AG08396 (cell line): ENCODE data around the gene C1orf174.

Experiments
- DNase-seq: peaks from one replicate; pipeline ENCODE4 v3.0.0; 2012; ENCODE audit warnings: low spot score, mixed read lengths

The C1orf174 gene

DNA sequence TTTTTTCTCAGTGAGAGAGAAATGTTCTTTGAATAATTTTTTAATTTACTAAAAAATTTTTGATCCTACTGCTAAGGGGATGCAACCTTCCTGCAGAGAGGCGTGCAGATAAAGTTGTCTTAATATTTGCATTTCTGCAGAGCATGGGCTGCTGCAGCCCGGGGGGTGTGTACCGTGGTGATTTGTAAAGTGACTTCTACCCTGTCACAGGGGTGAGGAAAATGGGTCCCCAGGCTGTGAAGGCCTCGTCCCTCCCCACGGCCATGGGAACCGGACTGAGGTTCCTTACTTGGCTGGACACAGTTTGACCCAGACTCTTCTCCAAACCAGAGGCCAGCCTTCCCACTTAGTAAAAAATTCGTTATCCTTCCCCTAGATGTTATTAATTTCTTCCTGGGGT, 9.5 kb upstream of the C1orf174 start:
- DNase-seq = no peak

DNA sequence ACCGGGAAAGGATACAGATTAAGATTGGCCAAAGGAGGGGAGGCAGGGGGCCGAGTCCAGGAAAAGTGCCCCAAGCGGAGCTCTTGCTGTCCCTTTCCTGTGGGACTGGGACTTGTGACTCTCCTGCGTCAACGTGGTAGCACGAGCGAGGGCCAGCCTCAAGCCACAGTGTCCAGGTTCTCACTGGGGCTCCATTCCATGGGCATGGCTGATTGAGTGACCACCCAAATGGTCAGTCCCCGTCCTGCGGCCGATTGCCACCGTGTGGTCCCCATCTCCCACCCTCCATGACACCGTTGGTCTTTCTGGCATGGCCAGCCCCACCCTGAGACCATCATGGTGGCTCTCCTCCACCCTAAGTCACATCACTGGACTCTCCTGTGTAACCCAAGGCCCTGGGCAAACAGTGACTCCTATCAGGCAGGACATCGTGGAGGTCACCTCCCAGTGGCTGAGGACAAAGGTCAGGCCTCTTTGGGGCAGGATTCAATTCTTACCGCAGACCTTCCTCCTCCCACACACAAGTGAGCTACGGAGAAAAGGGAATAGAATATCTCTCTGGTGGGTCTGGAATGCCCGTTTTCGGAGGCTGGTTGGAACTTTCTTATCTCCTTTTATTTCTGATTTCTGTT, 8.9 kb upstream of the C1orf174 start:
- no peak for DNase-seq

DNA sequence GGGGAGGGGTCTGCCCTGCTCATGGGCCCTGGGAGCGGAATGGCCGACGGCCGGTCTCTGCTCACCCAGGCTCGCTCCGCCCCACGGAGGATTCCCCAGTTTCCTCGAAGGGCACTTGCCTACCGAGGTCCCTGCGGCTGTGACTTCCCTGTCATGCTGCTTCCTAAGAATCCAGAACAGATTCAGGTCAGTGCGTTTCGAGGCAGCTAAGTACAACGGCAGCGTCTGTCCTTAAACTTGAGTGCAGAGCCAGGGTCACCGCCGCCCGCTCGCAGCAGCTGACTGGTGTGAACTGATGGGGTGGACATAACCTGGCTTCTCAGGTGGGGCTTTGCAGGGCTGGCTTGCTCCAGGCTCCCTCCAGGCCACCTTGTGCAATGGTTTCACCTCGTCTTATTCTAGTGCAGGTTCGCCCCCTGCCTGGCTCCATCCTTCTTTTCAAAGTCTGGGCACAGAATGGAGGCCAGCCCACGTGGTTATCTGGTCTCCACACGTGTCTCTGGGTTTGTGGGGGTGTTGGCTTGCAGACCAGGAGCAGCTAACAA, 7.6 kb upstream of the C1orf174 start:
- DNase-seq = no peak

DNA sequence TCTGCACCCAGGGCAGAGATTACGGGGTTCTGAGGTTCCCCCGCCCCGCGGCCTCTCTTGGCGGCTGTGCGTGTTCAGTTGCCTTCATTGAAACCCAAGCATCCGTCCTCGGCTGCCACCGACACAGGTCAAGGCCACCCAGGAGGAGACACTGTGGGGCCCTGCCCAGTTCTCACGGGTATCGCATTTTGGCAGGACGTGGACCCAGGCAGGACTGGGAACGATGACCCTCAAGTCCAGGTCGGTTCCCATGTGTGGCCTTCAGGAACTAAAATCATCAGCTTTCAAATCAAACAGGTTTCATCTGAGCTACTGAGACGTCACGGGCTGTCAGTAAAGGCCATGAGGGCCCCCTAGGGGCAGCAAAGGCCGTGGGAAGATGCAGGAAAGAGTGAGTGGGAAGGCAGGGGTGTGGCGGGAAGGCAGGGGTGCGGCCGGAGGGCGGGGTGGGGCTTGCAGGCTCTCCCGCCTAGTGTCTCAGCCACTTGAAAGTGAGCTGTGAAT, 7.0 kb upstream of the C1orf174 start:
- no peak for DNase-seq

DNA sequence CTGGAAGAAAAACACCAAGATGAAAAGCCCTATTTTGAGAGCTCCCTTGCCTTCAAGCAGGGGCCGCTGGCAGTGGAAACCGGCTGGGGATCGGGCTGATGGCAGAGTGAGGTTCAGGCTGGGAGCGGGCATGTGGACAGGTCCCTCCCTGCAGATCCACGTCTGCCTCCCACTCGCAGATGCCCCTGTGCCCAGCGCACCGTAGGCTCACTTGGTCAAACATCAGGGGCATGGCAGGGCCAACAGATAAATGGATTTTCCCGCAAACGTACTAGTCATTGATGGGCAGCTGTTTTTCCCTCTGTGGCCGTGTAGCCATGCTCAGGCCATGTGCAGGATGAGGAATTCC, 6.6 kb upstream of the C1orf174 start:
- DNase-seq = no peak

DNA sequence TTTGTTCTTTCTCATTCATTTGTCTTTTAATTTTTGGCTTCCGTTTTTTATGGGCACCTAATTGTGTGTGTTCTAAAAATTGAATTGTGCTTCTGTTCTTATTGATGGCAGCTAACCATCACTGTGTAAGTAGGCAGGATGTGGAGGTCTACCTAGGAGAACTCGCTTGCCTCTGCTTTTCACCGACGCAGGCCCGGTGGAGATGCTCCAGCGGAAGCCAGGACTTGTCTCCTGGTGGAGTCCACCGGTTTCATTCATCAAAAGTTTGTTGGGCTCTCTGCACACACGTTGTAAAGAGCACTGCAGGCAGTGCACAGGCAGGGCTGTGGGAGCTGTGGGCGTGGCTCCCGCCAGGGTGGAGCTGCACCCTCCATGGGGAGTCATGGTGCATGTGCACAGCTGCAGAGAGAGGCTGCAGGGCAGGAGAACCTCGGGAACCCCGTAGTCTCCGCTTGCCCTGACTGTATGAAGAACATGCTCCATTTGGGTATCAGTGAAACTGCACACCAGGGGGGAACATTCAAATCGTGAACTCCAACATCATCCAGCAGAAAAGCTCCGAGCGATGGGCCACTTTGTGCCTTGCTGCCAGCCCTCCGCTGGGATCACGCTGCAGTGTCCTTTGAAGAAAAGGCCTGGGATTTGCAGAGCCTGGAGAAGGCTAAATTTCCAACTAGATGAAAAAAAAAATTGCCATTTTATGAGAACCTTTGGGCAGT, 6.0 kb upstream of the C1orf174 start:
- DNase-seq = no peak

DNA sequence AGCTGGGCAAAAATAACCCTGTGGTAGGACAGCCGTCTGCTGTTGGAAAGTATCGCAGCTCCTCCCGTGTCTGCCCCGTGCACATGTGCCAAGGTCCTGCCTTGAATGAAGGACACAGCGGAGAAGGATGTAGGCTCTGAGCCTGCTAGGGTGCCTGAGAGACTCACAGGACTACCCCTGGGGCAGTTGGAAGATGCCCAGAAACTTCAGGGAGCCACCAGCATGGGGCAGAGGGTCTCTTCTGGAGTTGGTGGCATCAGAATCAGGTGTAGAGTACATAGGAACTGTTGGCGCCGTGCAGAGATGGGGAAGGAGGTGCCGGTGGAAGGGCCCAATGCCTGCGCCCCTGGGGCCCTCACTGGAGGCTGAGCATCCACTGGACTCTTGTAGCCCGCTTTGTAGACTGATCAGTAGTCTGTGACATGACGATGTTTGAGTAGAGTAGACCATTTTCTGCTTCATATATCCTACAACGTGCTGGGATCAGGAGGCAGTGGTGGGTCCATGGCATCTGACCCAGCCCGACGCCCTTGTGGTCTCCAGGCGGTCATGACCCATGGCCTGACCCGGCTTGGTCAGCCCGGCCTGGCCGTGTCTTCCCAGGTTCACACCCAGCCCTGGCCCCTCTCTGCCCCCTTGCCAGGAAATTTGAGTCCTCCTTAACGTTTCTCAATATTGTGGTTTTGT, 5.3 kb upstream of the C1orf174 start:
- no peak for DNase-seq

DNA sequence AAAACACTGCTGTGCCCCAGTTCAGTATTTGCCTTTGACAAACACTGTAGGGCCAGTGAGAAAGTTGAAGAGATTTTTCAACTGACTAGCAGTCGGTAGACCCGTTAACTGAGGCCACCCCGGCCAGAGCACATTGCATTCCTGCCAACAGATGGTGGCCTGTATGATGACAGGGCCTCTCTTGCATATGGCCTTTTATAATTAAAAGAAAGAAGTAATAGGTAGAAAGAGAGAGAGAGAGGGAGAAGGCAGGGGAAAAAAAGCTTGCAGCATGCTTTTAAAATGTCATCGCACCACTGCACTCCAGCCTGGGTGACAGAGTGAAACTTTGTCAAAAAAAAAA, 4.7 kb upstream of the C1orf174 start:
- DNase-seq = no peak

DNA sequence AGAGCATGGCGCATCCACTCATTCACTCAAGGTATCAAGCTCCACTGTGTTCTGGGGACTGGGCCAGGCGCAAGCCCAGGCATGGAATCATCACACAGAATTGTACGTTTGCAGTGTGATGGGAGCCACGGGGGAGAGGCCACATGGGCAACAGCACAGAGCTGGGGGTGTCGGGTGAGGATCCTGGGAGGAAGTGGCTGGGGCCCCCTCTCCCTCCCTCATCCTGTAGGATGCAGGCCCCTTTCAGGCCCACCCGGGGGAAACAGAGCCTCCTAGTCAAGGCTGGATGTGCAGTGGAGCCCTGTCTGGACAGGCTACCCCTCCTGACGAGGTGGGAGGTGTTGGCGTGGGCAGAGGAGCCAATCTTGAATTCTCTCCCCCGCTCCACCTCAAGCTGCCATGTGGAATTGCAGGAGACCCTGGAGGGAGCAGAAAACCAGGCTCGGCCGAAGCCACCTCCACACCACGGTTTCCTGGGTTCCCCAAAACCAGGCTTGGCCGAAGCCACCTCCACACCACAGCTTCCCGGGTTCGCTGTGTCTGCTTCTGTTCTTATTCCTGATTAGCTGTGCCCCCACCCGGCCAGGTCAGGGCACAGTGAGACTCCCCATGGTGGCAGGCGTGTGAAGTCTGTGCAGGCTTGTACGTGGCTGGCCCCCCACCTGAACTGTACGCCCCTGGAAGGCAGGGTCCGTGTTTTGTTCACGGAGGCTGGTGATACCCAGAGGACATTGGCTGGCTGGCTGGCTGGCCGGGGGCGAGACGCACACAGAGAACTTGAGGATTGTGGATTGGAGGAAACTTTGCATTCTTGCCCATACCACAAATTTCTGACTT, 4.2 kb upstream of the C1orf174 start:
- no peak for DNase-seq

DNA sequence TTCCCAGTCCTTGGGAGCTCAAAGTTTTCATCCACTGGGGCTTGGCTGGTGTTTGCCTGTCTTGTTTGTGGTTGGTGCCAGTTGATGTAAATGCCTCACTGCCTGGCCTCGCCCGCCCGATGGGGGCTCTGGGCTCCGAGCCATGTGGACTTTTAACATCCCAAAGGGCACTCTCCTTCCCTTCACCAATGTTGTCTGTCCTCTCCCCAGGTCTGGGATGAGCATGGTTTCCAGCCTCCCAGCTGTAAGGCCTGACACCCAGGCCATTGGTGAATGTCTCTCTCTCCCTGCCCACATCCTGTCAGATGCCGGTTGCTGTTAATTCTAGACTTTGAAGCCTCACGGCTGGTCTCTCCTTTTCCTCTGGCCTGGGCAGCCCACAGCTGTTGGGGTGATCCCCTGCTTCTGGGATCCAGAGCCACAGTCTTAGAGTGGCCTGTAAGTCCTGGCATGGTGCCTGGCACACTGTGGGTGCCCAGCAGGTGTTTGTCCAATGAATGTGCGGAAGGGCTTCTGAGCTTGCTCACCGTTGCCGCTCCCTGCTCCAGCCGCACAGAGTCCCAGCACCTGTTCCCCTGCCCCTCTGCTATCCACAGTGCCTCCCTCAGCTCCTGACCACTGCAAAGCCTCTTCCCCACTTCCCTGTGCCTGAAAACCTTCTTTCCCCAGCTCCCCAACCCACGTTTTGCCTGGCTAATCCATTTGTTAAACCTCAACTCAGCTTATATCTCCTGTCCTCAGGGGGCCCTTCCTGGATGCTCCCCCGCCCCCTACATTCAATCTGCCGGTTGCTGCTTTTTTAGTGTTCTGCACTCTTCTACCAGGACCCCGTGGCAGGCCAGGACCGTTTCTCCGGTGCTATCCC, 3.3 kb upstream of the C1orf174 start:
- DNase-seq = no peak

DNA sequence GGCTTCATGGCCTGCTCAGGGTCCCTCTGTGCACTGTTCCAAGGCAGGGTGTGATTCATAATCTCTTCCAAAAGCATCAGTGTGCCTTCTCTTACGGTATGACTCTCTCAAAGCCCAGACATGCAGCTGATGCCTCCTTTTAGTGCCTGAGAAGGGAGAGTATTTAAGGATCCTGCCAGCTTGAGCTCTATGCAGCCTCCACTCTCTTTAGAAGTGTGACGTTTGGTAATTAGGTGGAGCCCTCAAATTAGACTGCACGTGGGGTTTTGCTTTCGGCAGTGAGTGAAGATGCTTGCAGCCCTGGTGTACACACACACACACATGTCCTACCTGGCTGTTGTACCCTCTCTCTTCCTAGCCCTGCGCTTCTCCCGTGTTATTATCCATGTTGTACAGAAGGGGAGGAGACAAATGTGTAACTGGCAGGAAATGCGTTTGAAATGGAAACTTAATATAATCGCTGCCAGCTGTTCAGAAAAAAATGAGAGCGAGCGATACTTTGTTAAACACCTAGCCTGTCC, 2.6 kb upstream of the C1orf174 start:
- no peak for DNase-seq

DNA sequence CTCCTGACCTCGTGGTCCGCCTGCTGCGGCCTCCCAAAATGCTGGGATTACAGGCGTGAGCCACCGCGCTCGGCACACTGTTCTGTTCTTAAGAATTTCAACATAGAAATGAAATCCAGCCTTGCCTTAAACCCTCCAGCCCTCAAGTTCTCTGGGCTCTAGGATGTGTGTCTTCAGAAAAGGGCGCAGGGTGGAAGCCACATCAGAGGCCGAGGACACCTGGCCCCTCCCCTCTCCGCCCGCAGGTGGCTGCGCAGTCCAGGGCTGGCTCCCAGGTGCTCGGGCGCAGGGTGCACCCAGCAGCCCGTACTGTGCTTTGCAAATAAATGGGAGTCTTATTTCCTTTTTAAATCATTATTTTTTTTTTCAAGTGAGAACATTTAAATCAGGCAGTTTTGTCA, 2.0 kb upstream of the C1orf174 start:
- no peak for DNase-seq

DNA sequence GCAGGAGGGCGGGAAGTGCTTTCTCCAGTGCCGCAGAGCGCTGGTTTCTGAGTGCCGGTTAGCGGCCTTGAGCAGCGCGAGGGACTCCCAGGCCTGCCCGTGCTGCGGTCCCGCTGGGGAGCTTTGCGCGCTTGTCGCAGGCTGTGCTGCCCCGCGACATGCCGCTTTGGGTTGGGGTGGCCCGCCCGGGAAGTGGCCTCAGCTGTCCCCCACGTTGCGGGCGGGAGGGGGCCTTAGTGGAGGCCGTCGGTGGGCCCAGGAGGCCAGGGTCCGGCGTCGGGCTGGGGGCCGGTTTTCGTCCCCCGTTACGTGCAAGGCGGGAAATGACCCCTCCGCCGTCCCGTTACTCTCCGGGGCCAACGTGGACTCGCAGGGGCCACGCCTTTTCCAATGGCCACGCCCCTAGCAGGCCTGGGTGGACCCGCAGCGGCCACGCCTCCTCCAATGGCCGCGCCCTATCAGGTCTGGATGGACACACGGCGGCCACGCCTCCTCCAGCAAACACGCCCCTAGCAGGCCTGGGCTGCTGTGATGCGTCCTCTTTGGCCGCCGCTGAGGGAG, 977 bp upstream of the C1orf174 start:
- DNase-seq = peak; percentile 99

DNA sequence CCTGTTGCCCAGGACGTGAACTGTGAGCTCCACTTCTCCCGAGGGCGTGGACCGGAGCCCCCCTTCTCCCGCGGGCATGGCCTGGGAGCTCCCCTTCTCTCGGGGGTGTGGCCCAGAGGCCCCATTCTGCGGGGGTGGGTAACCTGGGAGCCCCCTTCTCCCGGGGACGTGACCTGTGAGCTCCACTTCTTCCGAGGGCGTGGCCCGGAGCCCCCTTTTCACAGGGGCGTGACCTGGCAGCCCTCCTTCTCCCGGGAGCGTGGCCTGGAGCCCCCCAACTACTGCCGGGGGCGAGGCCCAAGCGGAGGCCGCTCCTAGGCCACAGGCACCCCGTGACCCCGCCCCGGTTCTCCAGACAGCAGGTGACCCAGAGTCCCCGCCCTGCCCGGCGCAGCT, 320 bp downstream of the C1orf174 start:
- peak; percentile 35 for DNase-seq

DNA sequence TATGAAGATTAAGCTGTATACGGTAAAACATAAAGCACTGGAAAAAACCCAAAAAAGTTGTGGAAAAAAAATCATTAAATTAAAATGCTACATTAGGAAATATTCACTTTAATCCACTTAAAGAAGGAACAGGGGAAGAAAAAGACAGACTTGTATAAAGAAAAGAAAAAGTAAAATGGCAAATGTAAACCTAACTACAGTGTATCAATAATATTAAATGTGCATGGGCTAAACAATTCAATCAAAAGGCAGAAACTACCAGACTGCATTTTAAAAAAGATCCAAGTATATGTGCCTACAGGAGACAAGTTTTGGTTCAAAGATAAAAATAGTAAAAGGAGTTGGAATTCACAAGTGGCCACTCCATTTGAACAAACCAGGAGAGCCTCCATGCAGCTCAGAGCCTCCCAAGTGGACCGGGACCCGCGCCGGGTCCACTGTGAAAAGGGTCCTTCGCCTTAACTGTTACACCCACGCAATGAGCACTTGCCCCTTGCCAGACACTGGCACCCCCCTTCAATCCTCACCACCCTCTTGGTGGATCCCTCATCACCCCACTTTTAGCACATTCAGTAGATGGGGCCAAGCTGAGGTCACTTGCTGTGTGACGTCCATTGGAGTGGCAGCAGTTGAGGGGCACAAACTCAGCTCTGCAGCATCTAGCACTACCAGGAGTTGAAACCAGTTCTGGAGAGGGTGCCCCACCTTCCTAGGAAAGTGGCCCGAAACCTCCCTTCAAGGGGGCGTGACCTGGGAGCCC, 898 bp downstream of the C1orf174 start:
- DNase-seq = no peak

DNA sequence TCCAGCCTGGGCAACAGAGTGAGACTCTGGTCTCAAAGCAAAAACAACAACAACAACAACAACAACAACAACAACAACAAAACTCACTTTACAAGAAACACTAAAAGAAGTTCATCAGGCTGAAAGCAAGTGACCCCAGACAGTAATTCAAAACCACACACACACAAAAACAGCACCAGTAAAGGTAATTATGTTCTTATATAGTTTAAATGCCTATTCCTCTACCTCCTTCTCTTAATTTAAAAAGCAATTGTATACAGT, 1.7 kb downstream of the C1orf174 start:
- DNase-seq = no peak

DNA sequence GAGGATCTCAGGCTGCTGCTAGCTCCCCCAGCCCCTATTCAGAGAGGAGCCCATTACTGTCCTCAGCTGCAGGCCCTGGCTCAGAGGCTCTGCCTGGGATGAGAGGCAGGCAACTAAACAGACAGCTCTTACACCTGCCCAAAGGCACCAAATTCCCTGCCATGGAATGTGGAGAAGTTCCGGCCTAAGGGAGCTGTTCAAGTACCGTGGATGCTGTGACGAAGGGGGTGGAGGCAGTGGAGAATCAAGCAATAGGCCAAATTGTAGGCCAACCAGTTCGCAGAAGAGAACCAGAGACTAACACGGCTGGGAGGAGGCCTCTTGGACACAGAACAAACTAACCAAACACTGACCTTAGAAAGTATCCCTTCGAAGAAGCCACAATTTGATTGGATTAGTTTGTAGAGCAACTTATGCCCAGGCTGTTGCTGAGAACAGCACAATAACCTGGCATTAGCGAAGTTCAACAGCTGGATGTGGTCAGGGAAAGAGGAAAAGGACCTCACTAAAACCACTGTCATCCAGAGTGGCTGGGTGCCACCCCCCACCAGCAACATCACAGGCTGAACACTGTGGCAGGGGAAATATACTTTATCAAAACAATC, 3.6 kb downstream of the C1orf174 start:
- no peak for DNase-seq

DNA sequence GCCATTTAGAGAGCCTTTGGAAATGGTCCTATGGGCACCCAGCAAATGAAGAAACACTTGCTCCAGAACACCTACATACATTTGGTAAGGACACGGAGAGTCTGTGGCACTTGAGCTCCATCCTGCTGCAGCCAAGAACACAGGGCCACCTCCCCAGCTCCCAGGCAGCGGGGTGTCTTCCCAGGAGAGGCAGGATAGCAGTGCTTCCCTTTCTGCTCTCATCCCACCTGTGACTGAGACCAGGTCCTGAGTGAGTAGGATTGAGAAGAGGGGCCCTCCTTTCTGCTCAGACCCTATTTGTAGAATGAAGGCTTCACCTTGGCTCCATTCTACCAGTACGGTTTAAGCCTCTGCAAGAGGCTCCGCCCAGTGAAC, 4.1 kb downstream of the C1orf174 start:
- DNase-seq = no peak

DNA sequence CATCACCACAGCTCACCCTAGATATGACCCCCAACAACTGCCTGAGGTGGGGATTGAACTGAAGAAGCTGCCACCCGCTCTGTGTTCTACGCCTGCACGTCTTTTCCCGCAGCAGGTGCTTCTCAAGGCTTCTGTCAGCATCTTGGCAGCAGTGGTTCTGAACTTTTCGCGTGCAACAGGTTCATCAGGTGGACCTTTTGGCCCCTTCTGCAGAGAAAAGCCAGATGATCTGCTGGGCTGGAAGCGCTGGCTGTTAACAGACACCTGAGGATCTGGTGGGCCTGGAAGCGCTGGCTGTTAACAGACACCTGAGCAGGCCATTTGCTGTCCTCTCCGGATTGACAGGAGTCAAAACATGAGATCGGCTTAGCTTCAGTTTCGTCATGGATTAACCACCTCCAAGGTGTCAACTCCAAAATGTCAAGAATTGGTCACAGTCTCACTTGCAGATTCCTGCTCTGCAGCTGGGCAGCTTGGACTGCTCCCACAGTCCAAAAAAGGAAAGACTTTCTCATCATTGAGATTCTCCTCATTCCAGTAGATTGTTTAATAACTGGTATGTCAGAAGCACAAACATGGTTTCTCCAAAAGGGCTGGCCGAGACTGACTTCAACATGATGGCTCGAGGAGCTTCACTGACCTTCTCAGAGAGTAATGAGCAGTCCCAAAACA, 4.7 kb downstream of the C1orf174 start:
- peak; percentile 46 for DNase-seq
